Anterior cingulate cortex (tissue), 58 donors: ENCODE measurements around the gene PDE8A.

ENCODE experiments used
- DNase-seq, 58 donors: peaks; one replicate each; lab custom pipeline; 2025; lab: John Stamatoyannopoulos, UW

Gene PDE8A

GRCh38 chr15:84981711-84982300, at the start of gene PDE8A:
Gene PDE8A, plus strand, starts transcription at chr15:84981856. Its CDS starts 307 bp downstream, at chr15:84982163.
- peak in 12 of 58 donors; percentile 21 to 73 (median 46) for DNase-seq

- DNase-seq = no peak
Measured at GRCh38 chr15:84934942-84935729, 46.5 kb upstream of the PDE8A start.

- peak in 7 of 58 donors; percentile 5 to 31 (median 12) for DNase-seq
Measured at GRCh38 chr15:84937144-84937543, 44.5 kb upstream of the PDE8A start.

DNA sequence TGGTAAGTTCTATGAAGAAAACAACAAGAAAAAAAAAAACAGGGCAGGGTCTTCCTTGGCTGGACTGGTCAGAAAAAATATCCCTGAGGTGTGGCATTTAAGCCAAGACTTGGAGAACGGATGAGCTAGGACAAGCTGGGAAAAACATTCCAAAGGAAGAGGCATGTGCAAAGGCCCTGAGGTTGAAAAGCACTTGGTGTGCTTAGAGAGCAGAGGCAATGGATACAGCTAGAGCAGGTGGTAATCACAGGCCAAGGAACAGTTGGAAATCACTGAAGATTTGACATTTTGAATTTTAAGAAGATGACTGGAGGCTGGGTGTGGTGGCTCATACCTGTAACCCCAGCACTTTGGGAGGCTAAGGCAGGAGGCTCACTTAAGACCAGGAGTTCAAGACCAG, 42.9 kb upstream of the PDE8A start:
- DNase-seq = no peak

DNA sequence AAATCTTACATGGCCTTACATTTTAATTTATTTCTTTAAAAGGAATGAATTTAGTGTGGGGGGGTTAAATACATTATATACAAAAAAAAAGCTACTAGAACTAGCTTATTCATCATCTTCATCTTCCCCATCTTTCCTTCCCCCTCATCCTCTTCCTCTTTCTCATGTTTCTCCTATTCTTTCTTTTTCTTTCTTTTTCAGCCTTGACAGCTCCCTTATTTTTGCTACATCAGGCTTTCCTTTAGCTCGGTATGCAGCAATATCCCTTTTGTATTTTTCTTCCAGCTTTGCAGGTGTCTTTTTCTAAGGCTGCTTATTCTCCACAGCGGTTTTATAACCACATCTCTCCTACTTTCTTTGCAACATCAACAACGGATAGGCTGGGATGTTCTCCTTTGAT, 41.3 kb upstream of the PDE8A start:
- no peak for DNase-seq

GRCh38 chr15:84942456-84942855, 39.2 kb upstream of the PDE8A start:
- DNase-seq = no peak

- no peak for DNase-seq
Measured at GRCh38 chr15:84944311-84944710, 37.3 kb upstream of the PDE8A start.

DNA sequence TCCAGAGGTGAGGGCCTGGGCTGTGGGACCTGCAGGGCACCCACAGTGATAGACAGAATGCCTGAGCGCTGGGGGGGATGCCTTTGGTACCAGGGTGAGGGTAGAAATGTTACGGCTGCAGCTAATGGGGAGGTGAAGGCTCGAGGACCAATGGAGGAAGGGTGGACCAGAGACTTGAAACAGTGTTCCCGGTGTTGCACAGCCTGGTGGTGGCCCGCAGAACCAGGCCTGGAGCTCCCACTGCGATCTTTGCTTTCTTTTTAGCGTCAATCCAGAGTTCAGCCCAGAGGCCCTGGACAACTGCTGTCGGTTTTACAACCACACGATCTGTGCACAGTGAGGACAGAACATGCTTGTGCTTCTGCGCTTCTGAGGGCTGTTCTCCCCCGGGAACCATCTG, 36.8 kb upstream of the PDE8A start:
- no peak for DNase-seq

DNA sequence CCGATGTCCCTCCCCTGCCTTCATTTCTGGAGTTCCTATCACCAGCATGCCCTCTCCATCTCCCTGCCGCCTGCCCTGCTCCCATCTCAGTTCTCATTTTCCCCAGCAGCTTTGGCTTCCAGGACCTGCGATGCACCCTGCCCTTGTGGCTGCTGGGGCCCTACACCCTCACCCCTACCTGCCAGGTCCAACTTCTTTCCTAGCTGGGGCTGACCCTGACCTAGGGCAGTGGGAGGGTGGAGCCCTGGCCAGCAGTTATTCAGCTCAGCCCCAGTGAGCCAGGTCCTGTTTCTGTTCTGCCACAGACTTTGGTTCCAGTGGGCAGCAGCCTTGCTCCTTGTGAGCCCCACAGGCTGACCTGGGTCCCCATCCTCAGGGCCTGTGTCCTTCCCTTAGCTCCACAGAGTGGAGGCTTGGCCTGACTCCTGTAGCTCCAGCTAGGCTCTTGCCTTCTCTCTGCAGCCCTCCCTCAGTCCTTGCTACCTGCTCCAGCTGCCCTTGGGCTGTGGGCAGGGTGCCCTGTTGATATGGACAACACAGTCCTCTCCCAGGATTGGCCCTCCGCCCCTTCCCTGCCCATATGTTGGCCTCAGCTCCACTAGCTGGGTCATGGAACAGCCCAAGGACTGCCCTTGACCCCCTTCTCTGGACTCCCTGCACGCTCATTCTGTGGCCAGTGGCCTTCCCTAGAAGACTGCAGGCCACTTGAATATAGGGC, 34.7 kb upstream of the PDE8A start:
- no peak for DNase-seq

- DNase-seq = peak in 5 of 58 donors; percentile 8 to 62 (median 26)
Measured at GRCh38 chr15:84947947-84948830, 33.5 kb upstream of the PDE8A start.

DNA sequence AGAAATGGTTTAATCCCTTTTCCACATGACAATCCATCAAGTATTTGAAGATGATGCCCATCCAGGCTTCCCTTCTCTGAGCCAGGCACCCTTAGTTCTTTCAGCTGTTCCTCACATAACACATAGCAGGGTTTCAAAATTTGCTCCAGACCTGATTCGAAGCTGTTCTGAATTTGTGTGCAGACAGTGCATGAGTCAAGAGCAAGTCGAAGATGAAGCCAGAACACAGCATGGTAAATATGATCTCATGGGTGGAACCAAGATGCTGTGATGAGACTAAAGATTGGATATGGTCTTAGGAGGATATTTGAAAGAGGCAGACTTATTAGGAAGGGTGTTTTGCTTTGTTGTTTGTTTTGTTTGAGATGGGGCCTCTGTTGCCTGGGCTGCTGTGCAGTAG, 32.6 kb upstream of the PDE8A start:
- DNase-seq = no peak

GRCh38 chr15:84949845-84950569, 31.6 kb upstream of the PDE8A start:
- DNase-seq = peak in 21 of 58 donors; percentile 6 to 72 (median 30)

- no peak for DNase-seq
Measured at GRCh38 chr15:84950570-84951111, 31.0 kb upstream of the PDE8A start.

DNA sequence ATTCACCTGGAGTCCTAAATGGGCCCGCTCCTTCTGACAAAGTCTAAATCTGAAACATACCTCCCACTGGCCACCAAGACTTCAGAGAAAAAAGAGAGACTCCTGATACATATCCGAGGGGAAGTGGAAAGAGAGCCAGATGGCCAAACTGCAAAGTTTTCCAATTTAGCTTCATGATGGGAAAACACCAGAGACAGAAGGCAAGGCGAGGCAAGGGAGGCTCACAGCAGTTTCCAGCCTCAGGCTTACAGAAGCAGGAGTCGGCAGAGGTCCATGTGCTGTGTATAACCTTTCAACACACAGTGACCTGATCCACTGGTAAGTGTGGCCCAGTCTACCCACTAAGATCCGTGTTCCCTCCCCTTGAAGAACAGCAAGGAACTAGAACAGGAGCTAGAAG, 29.9 kb upstream of the PDE8A start:
- DNase-seq = peak in 2 of 58 donors; percentile 6 to 7

- no peak for DNase-seq
Measured at GRCh38 chr15:84953136-84953535, 28.5 kb upstream of the PDE8A start.

DNA sequence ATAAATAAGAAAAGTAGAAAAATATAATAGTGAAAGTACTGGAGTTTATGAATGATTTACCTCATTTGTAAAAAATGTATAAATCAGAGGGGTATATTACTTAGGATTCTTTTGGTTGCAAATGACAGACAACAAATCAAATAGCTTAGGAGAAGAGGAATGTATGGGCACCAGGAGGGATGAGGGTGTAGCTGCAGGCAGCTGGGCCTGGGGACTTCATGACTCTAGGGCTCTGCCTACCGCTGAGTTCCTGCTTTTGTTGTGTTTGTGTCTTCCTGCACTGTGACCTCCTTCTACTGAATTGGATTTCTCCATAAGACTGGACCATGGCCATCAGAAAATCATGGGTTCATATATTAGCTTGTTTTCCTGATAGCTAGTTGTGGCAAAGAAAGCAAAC, 27.9 kb upstream of the PDE8A start:
- DNase-seq = no peak

GRCh38 chr15:84955089-84955848, 26.4 kb upstream of the PDE8A start:
- peak in 54 of 58 donors; percentile 11 to 84 (median 56) for DNase-seq

GRCh38 chr15:84956199-84956598, 25.5 kb upstream of the PDE8A start:
- DNase-seq = no peak
